DMS 273 (cell line): ENCODE data around the gene NAA80.
"Not testable (repeated sequence)": the region's sequence is repeated elsewhere in the genome, so short reads cannot be mapped to it uniquely, and the experiment has no call there.

ENCODE experiments used
- DNase-seq: peaks from one replicate; lab custom pipeline; 2025; ENCODE audit not compliant: unreplicated experiment; lab: John Stamatoyannopoulos, UW

The NAA80 gene

GRCh38 chr3:50316657-50317242 is 17.5 kb upstream of the NAA80 start:
- DNase-seq, result peak; percentile 37

GRCh38 chr3:50314816-50315215 is 15.6 kb upstream of the NAA80 start:
- no peak for DNase-seq

GRCh38 chr3:50314342-50314741 is 15.1 kb upstream of the NAA80 start:
- DNase-seq, result no peak

- not testable (repeated sequence) for DNase-seq
Observed at GRCh38 chr3:50312041-50312440, 12.8 kb upstream of the NAA80 start.

- DNase-seq, result no peak
Observed at GRCh38 chr3:50304601-50305000, 5.4 kb upstream of the NAA80 start.

GRCh38 chr3:50303013-50303815 is 4.0 kb upstream of the NAA80 start, which contains the start of gene HYAL1:
HYAL1 (minus strand) TSS chr3:50303574; CDS start chr3:50302956, 618 bp downstream.
- DNase-seq, result peak; percentile 61

GRCh38 chr3:50302095-50303012 is 3.1 kb upstream of the NAA80 start:
- DNase-seq, result no peak

- DNase-seq, result no peak
Observed at GRCh38 chr3:50300681-50301254, 1.6 kb upstream of the NAA80 start.

- peak; percentile 74 for DNase-seq
Observed at GRCh38 chr3:50299929-50300680, 900 bp upstream of the NAA80 start.

GRCh38 chr3:50299638-50299928 is 378 bp upstream of the NAA80 start:
- no peak for DNase-seq

- no peak for DNase-seq
Observed at GRCh38 chr3:50297896-50298725, 1.1 kb downstream of the NAA80 start.

GRCh38 chr3:50297384-50297775 is 1.8 kb downstream of the NAA80 start:
- DNase-seq, result no peak

GRCh38 chr3:50296721-50297383 is 2.4 kb downstream of the NAA80 start:
- no peak for DNase-seq

GRCh38 chr3:50295553-50296431 is 3.4 kb downstream of the NAA80 start:
- no peak for DNase-seq

- DNase-seq, result no peak
Observed at GRCh38 chr3:50294492-50295403, 4.5 kb downstream of the NAA80 start.

GRCh38 chr3:50294089-50294488 is 5.1 kb downstream of the NAA80 start:
- DNase-seq, result no peak

- peak; percentile 64 for DNase-seq
Observed at GRCh38 chr3:50293079-50293801, 6.0 kb downstream of the NAA80 start.
